HG03097 (cell line): ENCODE data around the gene SPOCK3.
"Not testable (repeated sequence)": the region's sequence is repeated elsewhere in the genome, so short reads cannot be mapped to it uniquely, and the experiment has no call there.

Experiments used
- ATAC-seq: cut with Tn5 transposase; IDR thresholded peaks from one replicate; pipeline ENCODE4 v1.9.1; 2021; ENCODE audit not compliant: unreplicated experiment, low FRiP score

SPOCK3 gene

DNA sequence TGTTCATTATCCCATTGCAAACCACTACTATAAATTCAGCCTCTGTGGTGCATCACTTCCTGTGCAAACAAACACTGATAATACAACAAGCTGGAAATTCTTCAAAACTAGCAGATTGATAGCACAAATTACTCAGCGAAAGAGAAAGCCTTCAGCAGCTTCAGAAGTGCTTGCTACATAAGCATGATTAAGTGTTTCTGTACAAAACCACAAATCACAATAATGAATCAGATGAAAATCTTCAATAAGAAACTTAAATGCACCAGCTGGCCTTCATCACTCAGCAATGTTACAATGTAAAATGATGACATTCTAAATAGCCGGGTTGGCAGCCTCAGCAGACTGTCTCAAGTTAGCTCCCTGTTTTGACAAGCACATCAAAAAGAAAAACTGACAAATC lies 262.2 kb downstream of the SPOCK3 start:
- no peak for ATAC-seq

DNA sequence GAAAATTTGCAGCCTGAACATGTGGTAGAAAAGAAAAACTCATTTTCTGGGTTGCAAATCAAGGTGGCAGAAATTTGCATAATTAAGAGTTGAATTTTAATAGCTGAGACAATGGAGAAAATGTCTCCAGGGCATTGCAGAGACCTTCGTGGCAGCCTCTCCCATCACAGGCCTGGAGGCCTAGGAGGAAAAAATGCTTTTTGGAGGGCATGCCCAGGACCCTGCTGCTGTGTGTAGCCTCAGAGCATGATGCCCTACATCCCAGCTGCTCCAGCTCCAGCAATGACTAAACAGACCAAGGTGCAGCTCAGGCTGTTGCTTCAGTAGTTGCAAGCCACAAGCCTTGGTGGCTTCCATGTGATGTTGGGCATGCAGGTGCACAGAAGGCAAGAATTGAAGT lies 266.1 kb downstream of the SPOCK3 start:
- not testable (repeated sequence) for ATAC-seq

GRCh38 chr4:166965562-166965961 lies 268.7 kb downstream of the SPOCK3 start:
- ATAC-seq = no peak

GRCh38 chr4:166957451-166957850 lies 276.8 kb downstream of the SPOCK3 start:
- ATAC-seq = no peak

- no peak for ATAC-seq
Observed at GRCh38 chr4:166956484-166956883, 277.8 kb downstream of the SPOCK3 start.

DNA sequence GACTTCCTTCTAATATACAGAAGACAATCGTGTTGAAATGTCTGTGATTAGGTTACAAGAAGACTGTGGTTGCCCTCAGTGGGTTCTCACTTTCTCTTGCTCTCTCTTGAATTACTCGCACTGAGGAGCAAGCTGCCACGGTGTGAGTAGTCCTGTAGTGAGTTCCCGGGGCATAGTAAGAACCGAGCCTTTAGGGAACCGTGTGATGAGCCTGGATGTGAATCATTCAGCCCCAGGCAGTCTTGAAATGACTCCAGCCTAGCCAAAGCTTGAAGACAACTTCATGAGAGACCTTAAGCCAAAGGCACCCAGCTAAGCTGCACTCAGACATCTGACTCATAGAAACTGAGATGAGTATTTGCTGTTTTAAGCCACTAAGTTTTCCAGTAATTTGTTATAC lies 292.7 kb downstream of the SPOCK3 start:
- no peak for ATAC-seq

GRCh38 chr4:166930464-166930863 lies 303.8 kb downstream of the SPOCK3 start:
- ATAC-seq = no peak

DNA sequence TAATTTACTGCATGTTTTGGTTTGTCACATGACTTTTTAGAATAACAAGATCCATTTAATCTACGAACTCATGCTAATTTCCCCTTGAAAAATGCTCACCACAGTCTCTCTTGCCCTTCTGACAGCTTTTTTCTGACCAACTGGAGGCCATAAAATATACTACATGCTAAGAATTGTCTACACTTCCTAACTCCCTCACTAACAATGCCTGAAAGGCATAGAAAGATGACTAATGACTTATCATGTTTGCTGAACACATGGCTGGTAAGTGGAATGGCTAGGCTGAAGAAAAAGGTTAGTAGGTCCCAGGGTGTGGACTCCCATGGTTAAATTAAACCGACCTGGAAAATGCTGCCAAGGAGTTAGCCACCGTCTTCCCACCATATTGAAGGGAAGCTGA lies 309.9 kb downstream of the SPOCK3 start:
- ATAC-seq = no peak

GRCh38 chr4:166913926-166914325 lies 320.4 kb downstream of the SPOCK3 start:
- ATAC-seq = no peak

DNA sequence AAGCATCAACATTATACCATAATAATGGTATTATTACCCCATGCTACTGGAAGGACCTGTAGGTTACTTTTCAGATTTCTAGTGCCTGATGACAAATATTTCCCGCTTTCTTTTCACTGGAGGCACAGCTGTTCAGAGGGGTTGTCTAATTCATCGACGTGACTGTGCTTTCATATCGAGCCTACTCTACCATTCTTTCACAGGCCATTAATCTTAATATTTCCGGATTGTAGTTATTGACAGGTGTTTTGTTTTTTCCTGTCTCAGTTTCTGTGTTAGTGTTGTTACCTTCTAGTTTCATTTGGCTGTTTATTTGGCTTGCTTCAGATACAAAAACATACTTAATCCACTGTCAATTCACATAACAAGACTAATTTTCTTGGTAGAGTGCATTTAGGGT lies 330.9 kb downstream of the SPOCK3 start:
- no peak for ATAC-seq

- ATAC-seq = no peak
Observed at GRCh38 chr4:166902941-166903340, 331.4 kb downstream of the SPOCK3 start.

- no peak for ATAC-seq
Observed at GRCh38 chr4:166896254-166896653, 338.0 kb downstream of the SPOCK3 start.

- ATAC-seq = no peak
Observed at GRCh38 chr4:166895771-166896170, 338.5 kb downstream of the SPOCK3 start.

DNA sequence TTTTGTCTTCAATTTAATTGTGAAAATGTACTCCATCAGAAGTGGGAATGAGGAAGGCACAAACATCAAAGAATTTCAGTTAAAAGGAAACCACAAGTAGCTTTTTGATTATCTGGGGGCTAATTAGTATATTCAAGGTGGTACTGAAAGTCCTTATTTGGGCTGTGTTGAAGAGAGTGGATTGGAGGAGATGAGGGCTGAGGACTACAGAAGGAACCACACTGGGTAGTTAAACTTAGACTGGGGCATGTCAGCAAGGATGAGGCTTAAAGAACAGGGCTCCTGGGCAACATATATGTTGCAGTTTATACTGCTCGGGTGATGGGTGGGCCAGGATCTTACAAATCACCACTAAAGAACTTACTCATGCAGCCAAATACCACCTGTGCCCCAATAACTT lies 346.8 kb downstream of the SPOCK3 start:
- ATAC-seq = no peak

DNA sequence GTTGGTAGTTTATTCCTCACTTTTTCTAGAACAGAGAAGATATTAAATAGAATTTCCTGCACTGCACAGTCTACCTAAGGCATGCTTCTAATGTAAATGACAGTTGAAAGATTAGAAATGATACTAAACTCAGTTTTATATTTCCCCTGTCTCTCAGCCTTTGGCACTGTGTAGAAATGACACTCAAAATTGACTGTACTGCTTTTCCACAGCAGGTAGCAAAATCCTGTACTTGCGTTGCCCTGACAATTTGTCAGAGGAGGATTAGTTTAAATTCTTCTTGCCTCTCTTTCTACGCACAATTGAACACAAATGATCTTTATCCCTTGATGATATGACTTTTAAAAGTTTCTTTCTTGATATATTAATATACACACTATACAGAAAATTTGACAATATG lies 347.6 kb downstream of the SPOCK3 start:
- ATAC-seq = no peak

DNA sequence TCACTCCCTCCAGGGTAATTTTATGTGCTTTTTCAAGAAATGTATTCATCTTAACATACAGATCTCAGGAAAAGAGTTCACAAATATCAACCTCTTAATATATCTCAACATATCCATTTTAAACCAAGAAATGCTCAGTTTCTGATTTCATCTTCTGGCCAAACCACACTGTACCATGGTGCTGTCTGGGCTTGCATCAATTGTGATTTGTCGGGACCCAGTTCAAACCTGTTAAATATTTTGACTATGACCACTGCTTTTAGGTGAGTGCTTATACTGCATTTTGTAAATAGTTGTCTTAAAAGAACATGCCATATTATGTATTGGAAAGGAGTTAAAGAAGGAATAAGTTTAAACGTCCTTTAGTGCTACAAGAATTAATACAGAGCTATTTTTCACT lies 352.1 kb downstream of the SPOCK3 start:
- ATAC-seq = no peak

DNA sequence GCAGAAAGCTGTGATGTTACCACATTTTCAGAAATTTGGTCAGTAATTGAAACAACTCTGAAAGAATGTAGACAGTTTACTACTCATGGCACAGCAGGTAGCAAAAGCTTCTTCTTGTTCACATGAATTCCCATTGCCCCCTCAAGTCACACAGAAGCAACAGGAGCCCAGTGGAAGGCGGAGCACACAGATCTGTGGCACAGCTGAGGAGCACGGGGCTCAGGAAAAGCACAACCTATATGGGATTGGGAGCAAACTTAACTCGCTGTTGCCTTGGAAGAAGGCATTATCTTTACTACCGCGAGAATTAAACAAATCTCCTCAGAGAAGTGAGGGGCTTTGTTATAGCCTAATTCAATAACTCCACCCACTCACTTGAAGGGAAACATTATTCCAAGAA lies 358.5 kb downstream of the SPOCK3 start:
- no peak for ATAC-seq

GRCh38 chr4:166862032-166862431 lies 372.3 kb downstream of the SPOCK3 start:
- no peak for ATAC-seq

DNA sequence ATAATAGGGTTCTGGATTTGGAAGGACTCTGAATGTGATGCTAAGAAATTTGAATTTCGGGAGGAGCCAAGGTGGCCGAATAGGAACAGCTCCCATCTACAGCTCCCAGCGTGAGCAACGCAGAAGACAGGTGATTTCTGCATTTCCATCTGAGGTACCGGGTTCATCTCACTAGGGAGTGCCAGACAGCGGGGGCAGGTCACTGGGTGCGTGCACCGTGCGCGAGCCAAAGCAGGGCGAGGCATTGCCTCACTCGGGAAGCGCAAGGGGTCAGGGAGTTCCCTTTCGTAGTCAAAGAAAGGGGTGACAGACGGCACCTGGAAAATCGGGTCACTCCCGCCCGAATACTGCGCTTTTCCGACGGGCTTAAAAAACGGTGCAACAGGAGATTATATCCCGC lies 383.9 kb downstream of the SPOCK3 start:
- not testable (repeated sequence) for ATAC-seq

GRCh38 chr4:166846939-166847338 lies 387.4 kb downstream of the SPOCK3 start:
- no peak for ATAC-seq

GRCh38 chr4:166842795-166843261 lies 391.5 kb downstream of the SPOCK3 start:
- ATAC-seq = no peak

DNA sequence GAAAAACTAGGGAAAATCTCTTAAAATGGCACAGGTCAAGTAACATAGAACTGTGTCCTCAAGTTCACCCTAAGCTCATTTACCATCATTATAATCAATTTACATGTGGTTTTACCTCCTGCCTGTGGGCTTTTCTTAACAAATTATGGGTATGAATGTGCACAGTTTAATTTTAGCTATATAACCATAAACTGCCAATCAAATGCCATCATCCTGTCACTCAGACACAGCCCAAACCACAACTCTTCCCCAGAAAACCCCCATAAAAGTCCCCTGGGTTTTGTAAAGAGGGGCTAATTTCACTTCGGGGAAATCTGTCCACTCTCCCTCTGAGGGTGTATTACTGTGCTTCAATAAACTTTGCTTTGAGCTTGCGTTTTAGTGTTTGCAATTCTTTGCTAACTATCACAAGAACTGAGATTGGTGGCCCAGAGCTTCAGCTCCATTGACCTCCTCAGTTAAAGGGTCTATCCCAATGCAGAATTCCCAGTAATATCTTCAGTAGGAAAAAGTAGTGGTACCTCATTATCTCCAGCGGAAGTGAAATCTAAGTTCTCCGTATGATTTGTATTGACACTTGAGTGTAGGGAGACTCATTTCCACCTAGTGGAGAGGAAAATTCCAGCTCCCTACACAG lies 394.6 kb downstream of the SPOCK3 start:
- ATAC-seq = peak; percentile 47
